WTC11 (cell line): ENCODE measurements around the gene TSBP1. TPM values are rescaled to one million over a fixed set of nuclear protein-coding genes. Genes with fewer than 3 reads are reported as not detected.

Experiments
- ATAC-seq: fragments of 200-7000 bp; cut with Tn5 transposase; 2 replicates; pipeline ENCODE4 v1.10.0; 2021; ENCODE audit warnings: mild to moderate bottlenecking, moderate library complexity
- CTCF ChIA-PET: fragments of 300-600 bp; sonication (Branson Sonifier 250); formaldehyde crosslinking; loops from one replicate; lab custom pipeline; 2021; ENCODE audit warnings: antibody characterized with exemption; lab: Charles Lee
- POLR2A ChIA-PET: fragments of 350-600 bp; sonication (Branson Sonifier 250); formaldehyde crosslinking; loops from one replicate; lab custom pipeline; 2021; ENCODE audit warnings: antibody characterized with exemption; lab: Charles Lee
- DNase-seq: peaks from one replicate; pipeline ENCODE4 v3.0.0; 2021; ENCODE audit warnings: low spot score
- H3K27ac Mint-ChIP-seq: 2 replicates; pipeline ENCODE4 v1.8.0; 2021; ENCODE audit warnings: mixed read lengths
- H3K27me3 Mint-ChIP-seq: 2 replicates; pipeline ENCODE4 v1.8.0; 2021; ENCODE audit warnings: low read depth, mild to moderate bottlenecking, moderate library complexity, mixed read lengths
- H3K36me3 Mint-ChIP-seq: 2 replicates; pipeline ENCODE4 v1.8.0; 2021; ENCODE audit warnings: mixed read lengths
- H3K4me1 Mint-ChIP-seq: 2 replicates; pipeline ENCODE4 v1.8.0; 2022; ENCODE audit warnings: mixed read lengths
- H3K4me3 Mint-ChIP-seq: 2 replicates; pipeline ENCODE4 v1.8.0; 2021; ENCODE audit warnings: mild to moderate bottlenecking, moderate library complexity, mixed read lengths
- H3K9me3 Mint-ChIP-seq: 2 replicates; pipeline ENCODE4 v1.8.0; 2021; ENCODE audit warnings: mixed read lengths
- ELF4 ChIP-seq: sonication (generic); formaldehyde crosslinking; IDR thresholded peaks from 2 replicates; pipeline ENCODE4 v1.8.1; 2022; ENCODE audit warnings: low read depth, mild to moderate bottlenecking, moderate library complexity, missing genetic modification reagents
- EMX1 ChIP-seq: fragments of 250-450 bp; sonication (Bioruptor Pico); IDR thresholded peaks from 2 replicates; pipeline ENCODE4 v1.8.0; 2021; ENCODE audit warnings: mild to moderate bottlenecking
- HMGA2 ChIP-seq: fragments of 250-450 bp; sonication (Bioruptor Pico); IDR thresholded peaks from 2 replicates; pipeline ENCODE4 v1.4.0; 2021; ENCODE audit warnings: mild to moderate bottlenecking, moderate library complexity
- JAZF1 ChIP-seq: fragments of 250-450 bp; sonication (Bioruptor Pico); IDR thresholded peaks from 2 replicates; pipeline ENCODE4 v1.9.0; 2021; ENCODE audit warnings: moderate library complexity, mild to moderate bottlenecking, inconsistent platforms
- JUN ChIP-seq: sonication (generic); formaldehyde crosslinking; IDR thresholded peaks from 2 replicates; pipeline ENCODE4 v1.8.0; 2023; ENCODE audit warnings: mild to moderate bottlenecking, missing genetic modification reagents
- KAT7 ChIP-seq: sonication (generic); formaldehyde crosslinking; IDR thresholded peaks from 2 replicates; pipeline ENCODE4 v1.8.1; 2023; ENCODE audit warnings: missing genetic modification reagents, mild to moderate bottlenecking, borderline replicate concordance
- NFYB ChIP-seq: sonication (generic); formaldehyde crosslinking; conservative IDR thresholded peaks from 2 replicates; pipeline ENCODE4 v1.8.0; 2022; ENCODE audit warnings: low read depth, missing genetic modification reagents
- NR2C2 ChIP-seq: sonication (generic); formaldehyde crosslinking; IDR thresholded peaks from 2 replicates; pipeline ENCODE4 v1.8.0; 2022; ENCODE audit warnings: mild to moderate bottlenecking, missing genetic modification reagents
- OVOL2 ChIP-seq: fragments of 250-450 bp; sonication (Bioruptor Pico); IDR thresholded peaks from 2 replicates; pipeline ENCODE4 v1.9.0; 2021; ENCODE audit warnings: mild to moderate bottlenecking, borderline replicate concordance
- SMAD3 ChIP-seq: sonication (generic); formaldehyde crosslinking; IDR thresholded peaks from 2 replicates; pipeline ENCODE4 v1.8.0; 2022; ENCODE audit warnings: missing genetic modification reagents, mild to moderate bottlenecking, borderline replicate concordance
- SMAD4 ChIP-seq: sonication (generic); formaldehyde crosslinking; IDR thresholded peaks from 2 replicates; pipeline ENCODE4 v1.8.0; 2022; ENCODE audit warnings: mild to moderate bottlenecking, missing genetic modification reagents
- TEAD1 ChIP-seq: sonication (generic); formaldehyde crosslinking; IDR thresholded peaks from 2 replicates; pipeline ENCODE4 v1.8.0; 2022; ENCODE audit warnings: mild to moderate bottlenecking, missing genetic modification reagents
- ZBTB21 ChIP-seq: sonication (generic); formaldehyde crosslinking; IDR thresholded peaks from 2 replicates; pipeline ENCODE4 v1.8.1; 2023; ENCODE audit warnings: mild to moderate bottlenecking, missing genetic modification reagents, borderline replicate concordance
- ZNF396 ChIP-seq: fragments of 250-450 bp; sonication (Bioruptor Pico); IDR thresholded peaks from 2 replicates; pipeline ENCODE4 v1.8.0; 2021; ENCODE audit warnings: mild to moderate bottlenecking, moderate library complexity, borderline replicate concordance
- total RNA-seq: library from RNA; stranded (reverse); gene quantifications from 3 replicates; pipeline ENCODE4 v1.2.3, GENCODE V29; 2021
- TF ChIP-seq, protein P1 (sequence below): sonication (generic); formaldehyde crosslinking; IDR thresholded peaks from 2 replicates; pipeline ENCODE4 v1.8.1; 2022; ENCODE audit warnings: low read depth, missing genetic modification reagents, borderline replicate concordance
- TF ChIP-seq, protein P2 (sequence below): fragments of 250-450 bp; sonication (Bioruptor Pico); IDR thresholded peaks from 2 replicates; pipeline ENCODE4 v1.9.0; 2021; ENCODE audit warnings: mild to moderate bottlenecking
- TF ChIP-seq, protein P3 (sequence below): sonication (generic); formaldehyde crosslinking; IDR thresholded peaks from 2 replicates; pipeline ENCODE4 v1.8.1; 2022; ENCODE audit warnings: mild to moderate bottlenecking, missing genetic modification reagents, moderate library complexity, borderline replicate concordance
- TF ChIP-seq, protein P4 (sequence below): sonication (generic); formaldehyde crosslinking; IDR thresholded peaks from 2 replicates; pipeline ENCODE4 v1.8.0; 2022; ENCODE audit warnings: mild to moderate bottlenecking, missing genetic modification reagents
- TF ChIP-seq, protein P5 (sequence below): fragments of 250-450 bp; sonication (Bioruptor Pico); IDR thresholded peaks from 2 replicates; pipeline ENCODE4 v1.9.0; 2021; ENCODE audit warnings: mild to moderate bottlenecking
- TF ChIP-seq, protein P6 (sequence below): sonication (generic); formaldehyde crosslinking; conservative IDR thresholded peaks from 2 replicates; pipeline ENCODE4 v1.8.1; 2023; ENCODE audit warnings: mild to moderate bottlenecking, low read depth, missing genetic modification reagents, moderate library complexity
- TF ChIP-seq, protein P7 (sequence below): fragments of 250-450 bp; sonication (Bioruptor Pico); IDR thresholded peaks from 2 replicates; pipeline ENCODE4 v1.8.0; 2021; ENCODE audit warnings: mild to moderate bottlenecking
- TF ChIP-seq, protein P8 (sequence below): sonication (generic); formaldehyde crosslinking; IDR thresholded peaks from 2 replicates; pipeline ENCODE4 v1.8.0; 2023; ENCODE audit warnings: missing genetic modification reagents

The TSBP1 gene
- total RNA-seq, 1 experiment from 2014 or later: not detected

DNA sequence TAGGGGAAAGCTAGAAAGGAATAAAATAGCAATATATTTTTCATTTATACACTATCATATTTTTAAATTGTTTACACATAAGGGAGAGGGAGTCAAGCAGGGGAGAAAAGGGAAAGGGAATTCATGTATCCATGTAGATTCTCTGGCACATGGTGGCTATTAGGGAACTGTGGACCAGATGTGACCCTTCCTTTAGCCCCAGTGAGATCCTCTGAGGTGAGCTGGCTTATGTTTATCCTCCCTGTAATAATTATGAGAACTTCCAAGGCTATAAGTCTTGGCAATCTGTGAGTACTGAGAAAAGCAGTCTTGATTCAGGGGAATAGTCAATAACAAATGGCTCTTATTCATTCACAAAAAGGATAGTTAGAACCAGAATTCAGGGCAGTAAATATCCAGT is 42.6 kb downstream of the TSBP1 start:
- Mint-ChIP-seq H3K4me1 (no peaks in the 10 kb centered on the region), H3K27ac (no peak overlapping the region), H3K27me3 (no peaks in the 10 kb centered on the region; the same call in 1 of the 2 replicates)
- no peak for ATAC-seq
- POLR2A ChIA-PET: no interaction called here
- no peak for TF ChIP-seq NFYB (CRISPR knock-in tag)
- no peak for TF ChIP-seq SMAD3 (CRISPR knock-in tag)
- TF ChIP-seq, protein P1, sequence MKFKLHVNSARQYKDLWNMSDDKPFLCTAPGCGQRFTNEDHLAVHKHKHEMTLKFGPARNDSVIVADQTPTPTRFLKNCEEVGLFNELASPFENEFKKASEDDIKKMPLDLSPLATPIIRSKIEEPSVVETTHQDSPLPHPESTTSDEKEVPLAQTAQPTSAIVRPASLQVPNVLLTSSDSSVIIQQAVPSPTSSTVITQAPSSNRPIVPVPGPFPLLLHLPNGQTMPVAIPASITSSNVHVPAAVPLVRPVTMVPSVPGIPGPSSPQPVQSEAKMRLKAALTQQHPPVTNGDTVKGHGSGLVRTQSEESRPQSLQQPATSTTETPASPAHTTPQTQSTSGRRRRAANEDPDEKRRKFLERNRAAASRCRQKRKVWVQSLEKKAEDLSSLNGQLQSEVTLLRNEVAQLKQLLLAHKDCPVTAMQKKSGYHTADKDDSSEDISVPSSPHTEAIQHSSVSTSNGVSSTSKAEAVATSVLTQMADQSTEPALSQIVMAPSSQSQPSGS: no peak
- no peak for TF ChIP-seq KAT7 (CRISPR knock-in tag)
- TF ChIP-seq, protein P2, sequence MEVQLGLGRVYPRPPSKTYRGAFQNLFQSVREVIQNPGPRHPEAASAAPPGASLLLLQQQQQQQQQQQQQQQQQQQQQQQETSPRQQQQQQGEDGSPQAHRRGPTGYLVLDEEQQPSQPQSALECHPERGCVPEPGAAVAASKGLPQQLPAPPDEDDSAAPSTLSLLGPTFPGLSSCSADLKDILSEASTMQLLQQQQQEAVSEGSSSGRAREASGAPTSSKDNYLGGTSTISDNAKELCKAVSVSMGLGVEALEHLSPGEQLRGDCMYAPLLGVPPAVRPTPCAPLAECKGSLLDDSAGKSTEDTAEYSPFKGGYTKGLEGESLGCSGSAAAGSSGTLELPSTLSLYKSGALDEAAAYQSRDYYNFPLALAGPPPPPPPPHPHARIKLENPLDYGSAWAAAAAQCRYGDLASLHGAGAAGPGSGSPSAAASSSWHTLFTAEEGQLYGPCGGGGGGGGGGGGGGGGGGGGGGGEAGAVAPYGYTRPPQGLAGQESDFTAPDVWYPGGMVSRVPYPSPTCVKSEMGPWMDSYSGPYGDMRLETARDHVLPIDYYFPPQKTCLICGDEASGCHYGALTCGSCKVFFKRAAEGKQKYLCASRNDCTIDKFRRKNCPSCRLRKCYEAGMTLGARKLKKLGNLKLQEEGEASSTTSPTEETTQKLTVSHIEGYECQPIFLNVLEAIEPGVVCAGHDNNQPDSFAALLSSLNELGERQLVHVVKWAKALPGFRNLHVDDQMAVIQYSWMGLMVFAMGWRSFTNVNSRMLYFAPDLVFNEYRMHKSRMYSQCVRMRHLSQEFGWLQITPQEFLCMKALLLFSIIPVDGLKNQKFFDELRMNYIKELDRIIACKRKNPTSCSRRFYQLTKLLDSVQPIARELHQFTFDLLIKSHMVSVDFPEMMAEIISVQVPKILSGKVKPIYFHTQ (CRISPR knock-in tag): no peak
- TF ChIP-seq ELF4 (CRISPR knock-in tag): no peak
- TF ChIP-seq, protein P3, sequence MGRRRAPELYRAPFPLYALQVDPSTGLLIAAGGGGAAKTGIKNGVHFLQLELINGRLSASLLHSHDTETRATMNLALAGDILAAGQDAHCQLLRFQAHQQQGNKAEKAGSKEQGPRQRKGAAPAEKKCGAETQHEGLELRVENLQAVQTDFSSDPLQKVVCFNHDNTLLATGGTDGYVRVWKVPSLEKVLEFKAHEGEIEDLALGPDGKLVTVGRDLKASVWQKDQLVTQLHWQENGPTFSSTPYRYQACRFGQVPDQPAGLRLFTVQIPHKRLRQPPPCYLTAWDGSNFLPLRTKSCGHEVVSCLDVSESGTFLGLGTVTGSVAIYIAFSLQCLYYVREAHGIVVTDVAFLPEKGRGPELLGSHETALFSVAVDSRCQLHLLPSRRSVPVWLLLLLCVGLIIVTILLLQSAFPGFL (CRISPR knock-in tag): no peak
- no peak for TF ChIP-seq ZBTB21 (CRISPR knock-in tag)
- TF ChIP-seq, protein P4, sequence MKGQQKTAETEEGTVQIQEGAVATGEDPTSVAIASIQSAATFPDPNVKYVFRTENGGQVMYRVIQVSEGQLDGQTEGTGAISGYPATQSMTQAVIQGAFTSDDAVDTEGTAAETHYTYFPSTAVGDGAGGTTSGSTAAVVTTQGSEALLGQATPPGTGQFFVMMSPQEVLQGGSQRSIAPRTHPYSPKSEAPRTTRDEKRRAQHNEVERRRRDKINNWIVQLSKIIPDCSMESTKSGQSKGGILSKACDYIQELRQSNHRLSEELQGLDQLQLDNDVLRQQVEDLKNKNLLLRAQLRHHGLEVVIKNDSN: no peak
- TF ChIP-seq, protein P5, sequence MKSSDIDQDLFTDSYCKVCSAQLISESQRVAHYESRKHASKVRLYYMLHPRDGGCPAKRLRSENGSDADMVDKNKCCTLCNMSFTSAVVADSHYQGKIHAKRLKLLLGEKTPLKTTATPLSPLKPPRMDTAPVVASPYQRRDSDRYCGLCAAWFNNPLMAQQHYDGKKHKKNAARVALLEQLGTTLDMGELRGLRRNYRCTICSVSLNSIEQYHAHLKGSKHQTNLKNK (CRISPR knock-in tag): no peak
- TF ChIP-seq SMAD4 (CRISPR knock-in tag): no peak
- TF ChIP-seq EMX1: no peak
- TF ChIP-seq TEAD1 (CRISPR knock-in tag): no peak
- TF ChIP-seq JUN (CRISPR knock-in tag): no peak
- TF ChIP-seq, all 79 proteins: peak for 0
- Mint-ChIP-seq H3K9me3 (no peaks in the 10 kb centered on the region), H3K36me3 (no peaks in the 10 kb centered on the region), H3K4me3 (no peak overlapping the region)
- CTCF ChIA-PET: no interaction called here
- DNase-seq: no peak

DNA sequence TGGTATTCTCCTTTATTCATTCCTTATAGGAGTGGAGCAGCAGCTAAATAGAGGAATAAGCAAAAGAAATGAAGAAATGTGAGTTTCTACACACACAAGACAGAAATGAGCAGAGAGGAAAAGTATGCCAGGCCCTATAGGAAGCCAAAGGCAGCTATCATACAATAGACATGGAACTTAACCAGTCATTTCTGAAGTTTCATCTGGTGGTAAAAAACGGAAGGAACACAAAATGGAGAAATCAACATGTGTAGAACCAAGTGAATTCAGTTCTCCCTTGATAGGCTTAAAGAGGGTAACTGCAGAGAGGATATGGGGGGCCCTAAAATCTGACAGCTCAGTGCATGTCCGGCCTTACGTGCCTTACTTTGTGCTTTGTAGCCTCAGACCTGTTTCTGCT is 44.6 kb downstream of the TSBP1 start:
- no peak overlapping the region for H3K4me3 Mint-ChIP-seq
- CTCF ChIA-PET: no interaction called here
- no peak for TF ChIP-seq TEAD1 (CRISPR knock-in tag)
- TF ChIP-seq, protein P5 (CRISPR knock-in tag): no peak
- no peak for TF ChIP-seq OVOL2 (CRISPR knock-in tag)
- no peak for TF ChIP-seq NR2C2 (CRISPR knock-in tag)
- TF ChIP-seq, protein P6, sequence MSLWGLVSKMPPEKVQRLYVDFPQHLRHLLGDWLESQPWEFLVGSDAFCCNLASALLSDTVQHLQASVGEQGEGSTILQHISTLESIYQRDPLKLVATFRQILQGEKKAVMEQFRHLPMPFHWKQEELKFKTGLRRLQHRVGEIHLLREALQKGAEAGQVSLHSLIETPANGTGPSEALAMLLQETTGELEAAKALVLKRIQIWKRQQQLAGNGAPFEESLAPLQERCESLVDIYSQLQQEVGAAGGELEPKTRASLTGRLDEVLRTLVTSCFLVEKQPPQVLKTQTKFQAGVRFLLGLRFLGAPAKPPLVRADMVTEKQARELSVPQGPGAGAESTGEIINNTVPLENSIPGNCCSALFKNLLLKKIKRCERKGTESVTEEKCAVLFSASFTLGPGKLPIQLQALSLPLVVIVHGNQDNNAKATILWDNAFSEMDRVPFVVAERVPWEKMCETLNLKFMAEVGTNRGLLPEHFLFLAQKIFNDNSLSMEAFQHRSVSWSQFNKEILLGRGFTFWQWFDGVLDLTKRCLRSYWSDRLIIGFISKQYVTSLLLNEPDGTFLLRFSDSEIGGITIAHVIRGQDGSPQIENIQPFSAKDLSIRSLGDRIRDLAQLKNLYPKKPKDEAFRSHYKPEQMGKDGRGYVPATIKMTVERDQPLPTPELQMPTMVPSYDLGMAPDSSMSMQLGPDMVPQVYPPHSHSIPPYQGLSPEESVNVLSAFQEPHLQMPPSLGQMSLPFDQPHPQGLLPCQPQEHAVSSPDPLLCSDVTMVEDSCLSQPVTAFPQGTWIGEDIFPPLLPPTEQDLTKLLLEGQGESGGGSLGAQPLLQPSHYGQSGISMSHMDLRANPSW: no peak
- TF ChIP-seq, protein P7, sequence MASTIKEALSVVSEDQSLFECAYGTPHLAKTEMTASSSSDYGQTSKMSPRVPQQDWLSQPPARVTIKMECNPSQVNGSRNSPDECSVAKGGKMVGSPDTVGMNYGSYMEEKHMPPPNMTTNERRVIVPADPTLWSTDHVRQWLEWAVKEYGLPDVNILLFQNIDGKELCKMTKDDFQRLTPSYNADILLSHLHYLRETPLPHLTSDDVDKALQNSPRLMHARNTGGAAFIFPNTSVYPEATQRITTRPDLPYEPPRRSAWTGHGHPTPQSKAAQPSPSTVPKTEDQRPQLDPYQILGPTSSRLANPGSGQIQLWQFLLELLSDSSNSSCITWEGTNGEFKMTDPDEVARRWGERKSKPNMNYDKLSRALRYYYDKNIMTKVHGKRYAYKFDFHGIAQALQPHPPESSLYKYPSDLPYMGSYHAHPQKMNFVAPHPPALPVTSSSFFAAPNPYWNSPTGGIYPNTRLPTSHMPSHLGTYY (CRISPR knock-in tag): no peak
- no peak for TF ChIP-seq JAZF1 (CRISPR knock-in tag)
- no peak for TF ChIP-seq ELF4 (CRISPR knock-in tag)
- TF ChIP-seq ZNF396 (CRISPR knock-in tag): no peak
- TF ChIP-seq, protein P8, sequence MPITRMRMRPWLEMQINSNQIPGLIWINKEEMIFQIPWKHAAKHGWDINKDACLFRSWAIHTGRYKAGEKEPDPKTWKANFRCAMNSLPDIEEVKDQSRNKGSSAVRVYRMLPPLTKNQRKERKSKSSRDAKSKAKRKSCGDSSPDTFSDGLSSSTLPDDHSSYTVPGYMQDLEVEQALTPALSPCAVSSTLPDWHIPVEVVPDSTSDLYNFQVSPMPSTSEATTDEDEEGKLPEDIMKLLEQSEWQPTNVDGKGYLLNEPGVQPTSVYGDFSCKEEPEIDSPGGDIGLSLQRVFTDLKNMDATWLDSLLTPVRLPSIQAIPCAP (CRISPR knock-in tag): no peak
- no peak for TF ChIP-seq HMGA2
- POLR2A ChIA-PET: interaction anchor here (0.6 kb wide), 1 partner anchor 714 kb away, joined by 4 read pairs; no protein-coding TSS in a partner anchor
- ATAC-seq (no peak), DNase-seq (no peak)
- no peaks in the 10 kb centered on the region; the same call in 1 of the 2 replicates for H3K27me3 Mint-ChIP-seq
- no peaks in the 10 kb centered on the region for H3K9me3 Mint-ChIP-seq
- no peak overlapping the region for H3K27ac Mint-ChIP-seq
- H3K36me3 Mint-ChIP-seq: no peaks in the 10 kb centered on the region
- no peaks in the 10 kb centered on the region for H3K4me1 Mint-ChIP-seq
